ENCODE results near the gene HLA-E.
"Not testable (repeated sequence)": the region's sequence is repeated elsewhere in the genome, so short reads cannot be mapped to it uniquely, and the experiment has no call there.

The HLA-E gene

DNA sequence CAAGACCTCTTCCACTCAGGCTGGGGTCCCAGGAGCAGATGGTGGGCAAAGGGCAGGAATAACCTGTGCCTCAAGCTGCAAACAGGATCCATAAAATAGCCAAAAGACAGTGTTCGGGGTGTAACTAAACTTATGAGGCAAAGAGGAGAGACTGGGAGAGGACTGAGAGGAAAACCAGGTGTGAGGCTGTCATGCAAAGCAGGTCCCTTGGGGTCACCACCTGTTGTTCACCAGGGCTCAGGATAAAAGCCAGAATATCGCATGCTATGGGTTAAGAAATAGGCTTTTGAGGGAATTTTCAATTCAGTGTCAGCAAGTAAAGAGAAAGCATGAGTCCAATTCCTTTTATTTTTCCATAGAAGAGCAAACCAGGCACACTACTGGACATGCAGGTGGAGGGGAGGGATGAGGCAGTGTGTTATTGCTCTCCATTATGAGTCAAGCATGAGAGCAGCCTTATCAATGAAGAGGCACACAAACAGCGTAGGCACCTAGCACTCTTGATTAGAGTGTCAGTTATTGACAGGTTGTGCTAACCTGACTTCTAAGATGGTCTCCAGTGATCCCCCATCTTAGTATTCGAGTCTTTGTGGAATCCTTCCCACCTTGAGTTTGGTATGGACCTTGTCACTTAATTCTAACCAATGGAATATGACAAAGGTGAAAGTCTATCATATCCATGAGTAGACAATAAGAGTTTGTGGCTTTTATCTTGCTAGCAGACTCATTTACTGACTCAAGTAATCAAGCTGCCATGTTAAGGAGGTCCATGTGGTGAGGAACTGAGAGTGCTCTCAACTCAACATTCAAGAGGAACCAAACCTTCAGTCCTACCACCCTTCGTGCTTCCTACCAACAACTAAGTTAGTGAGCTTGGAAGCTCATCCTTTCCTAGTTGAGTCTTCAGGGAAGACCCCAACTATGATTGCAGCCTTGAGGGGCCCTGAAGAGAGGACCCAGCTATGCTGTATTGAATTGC is 18.8 kb downstream of the HLA-E start:
- H3K9me3 Mint-ChIP-seq: no peaks in the 10 kb centered on the region
- peaks cover 36 to 52% of the 10 kb centered on the region in 2 donors for H3K4me1 Mint-ChIP-seq
- H3K36me3 Mint-ChIP-seq: no peaks in the 10 kb centered on the region
- ATAC-seq (replicated peaks) (peak; percentile 90 to 93), DNase-seq (no peak)
- H3K27me3 Mint-ChIP-seq: no peaks in the 10 kb centered on the region
- H3K4me3 Mint-ChIP-seq: peak overlapping the region; percentile 62 to 67
- peak overlapping the region; percentile 92 for H3K27ac Mint-ChIP-seq

DNA sequence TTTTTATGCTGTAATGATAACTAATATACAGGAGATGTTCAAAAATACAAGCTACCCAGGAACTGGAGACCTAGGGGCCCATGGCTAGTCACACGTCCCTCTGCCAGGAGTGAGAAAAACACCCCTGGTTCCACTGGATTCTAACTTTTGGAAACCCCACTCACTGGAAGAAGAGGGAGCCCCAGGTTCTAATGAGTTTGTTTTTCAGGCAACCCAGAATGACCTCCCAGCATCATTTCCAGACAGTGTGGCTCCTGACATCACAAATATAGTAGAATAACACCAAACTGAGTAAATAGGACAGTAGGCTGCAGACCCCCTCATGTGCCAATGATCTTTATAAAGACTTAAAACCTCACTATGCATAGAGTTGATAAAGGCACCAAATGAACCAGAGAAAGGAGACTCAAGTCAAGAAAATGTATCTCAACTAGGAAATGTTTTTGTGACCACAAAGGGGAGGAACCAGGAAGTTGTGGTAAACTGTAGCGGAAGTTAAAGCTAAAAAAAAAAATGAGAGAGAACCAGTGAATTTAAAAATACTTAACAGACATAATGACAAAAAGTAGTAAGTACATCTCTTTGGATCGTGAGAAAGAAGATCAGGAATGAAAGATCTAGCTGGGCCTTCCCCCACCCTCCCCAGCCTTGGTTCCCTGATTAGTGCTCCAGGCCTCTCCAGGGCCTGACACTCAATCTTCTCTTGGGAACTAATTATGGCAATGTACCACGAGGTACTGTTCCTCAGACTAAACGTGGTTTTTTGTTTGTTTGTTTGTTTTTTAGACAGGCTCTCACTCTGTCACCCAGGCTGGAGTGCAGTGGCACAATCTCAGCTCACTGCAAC is 19.8 kb downstream of the HLA-E start:
- peak overlapping the region; percentile 15 to 67 for H3K4me3 Mint-ChIP-seq
- peaks cover 38 to 54% of the 10 kb centered on the region in 2 donors for H3K4me1 Mint-ChIP-seq
- no peak for DNase-seq
- no peaks in the 10 kb centered on the region for H3K9me3 Mint-ChIP-seq
- no peaks in the 10 kb centered on the region for H3K27me3 Mint-ChIP-seq
- H3K36me3 Mint-ChIP-seq: no peaks in the 10 kb centered on the region
- peak overlapping the region; percentile 75 for H3K27ac Mint-ChIP-seq
- peak; percentile 72 to 73 for ATAC-seq (replicated peaks)

- DNase-seq (no peak), ATAC-seq (replicated peaks) (no peak)
- no peaks in the 10 kb centered on the region for H3K36me3 Mint-ChIP-seq
- peaks cover 47 to 69% of the 10 kb centered on the region in 2 donors for H3K4me1 Mint-ChIP-seq
- H3K27ac Mint-ChIP-seq: peak overlapping the region; percentile 31
- H3K4me3 Mint-ChIP-seq: peak overlapping the region in 1 of 2 donors; percentile 33
- no peaks in the 10 kb centered on the region for H3K9me3 Mint-ChIP-seq
- H3K27me3 Mint-ChIP-seq: no peaks in the 10 kb centered on the region
These were observed 21.3 kb downstream of the HLA-E start for GRCh38 chr6:30510419-30511168.

GRCh38 chr6:30511169-30511546 is 21.8 kb downstream of the HLA-E start:
- H3K36me3 Mint-ChIP-seq: no peaks in the 10 kb centered on the region
- no peak for DNase-seq
- ATAC-seq (replicated peaks): no peak
- no peaks in the 10 kb centered on the region for H3K9me3 Mint-ChIP-seq
- peaks cover 49 to 73% of the 10 kb centered on the region in 2 donors for H3K4me1 Mint-ChIP-seq
- peak overlapping the region; percentile 31 for H3K27ac Mint-ChIP-seq
- H3K27me3 Mint-ChIP-seq: no peaks in the 10 kb centered on the region
- H3K4me3 Mint-ChIP-seq: peak overlapping the region in 1 of 2 donors; percentile 33

DNA sequence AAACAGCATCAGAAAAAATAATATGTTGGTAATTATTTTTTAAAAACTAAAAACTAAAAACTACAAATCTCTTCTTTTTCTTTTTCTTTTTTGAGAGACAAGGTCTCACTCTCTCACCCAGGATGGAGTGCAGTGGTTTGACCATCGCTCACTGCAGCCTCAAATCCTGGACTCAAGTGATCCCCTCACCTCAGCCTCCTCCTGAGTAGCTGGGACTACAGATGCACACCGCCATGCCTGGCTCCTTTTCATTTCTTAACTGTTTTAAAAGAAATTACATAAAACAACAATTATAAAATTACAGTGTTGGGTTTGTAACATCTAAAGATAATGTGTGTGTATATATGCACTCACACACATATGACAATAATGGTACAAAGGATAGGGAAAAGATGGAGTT is 24.1 kb downstream of the HLA-E start:
- Mint-ChIP-seq H3K4me1 (peaks cover 41 to 67% of the 10 kb centered on the region in 2 donors), H3K27ac (peak overlapping the region; percentile 37), H3K27me3 (no peaks in the 10 kb centered on the region), H3K4me3 (no peak overlapping the region), H3K36me3 (peaks cover 3% of the 10 kb centered on the region in 2 donors), H3K9me3 (peaks cover 0 to 3% of the 10 kb centered on the region in 2 donors)
- ATAC-seq (replicated peaks) (no peak), DNase-seq (no peak)

- Mint-ChIP-seq H3K9me3 (peaks cover 0 to 3% of the 10 kb centered on the region in 2 donors), H3K27me3 (no peaks in the 10 kb centered on the region), H3K36me3 (peaks cover 6% of the 10 kb centered on the region in 2 donors), H3K4me1 (peaks cover 35 to 72% of the 10 kb centered on the region in 2 donors), H3K27ac (peak overlapping the region; percentile 93), H3K4me3 (peak overlapping the region; percentile 85 to 86)
- DNase-seq: no peak
- ATAC-seq (replicated peaks): no peak
These were observed 25.8 kb downstream of the HLA-E start for GRCh38 chr6:30515106-30515505.

DNA sequence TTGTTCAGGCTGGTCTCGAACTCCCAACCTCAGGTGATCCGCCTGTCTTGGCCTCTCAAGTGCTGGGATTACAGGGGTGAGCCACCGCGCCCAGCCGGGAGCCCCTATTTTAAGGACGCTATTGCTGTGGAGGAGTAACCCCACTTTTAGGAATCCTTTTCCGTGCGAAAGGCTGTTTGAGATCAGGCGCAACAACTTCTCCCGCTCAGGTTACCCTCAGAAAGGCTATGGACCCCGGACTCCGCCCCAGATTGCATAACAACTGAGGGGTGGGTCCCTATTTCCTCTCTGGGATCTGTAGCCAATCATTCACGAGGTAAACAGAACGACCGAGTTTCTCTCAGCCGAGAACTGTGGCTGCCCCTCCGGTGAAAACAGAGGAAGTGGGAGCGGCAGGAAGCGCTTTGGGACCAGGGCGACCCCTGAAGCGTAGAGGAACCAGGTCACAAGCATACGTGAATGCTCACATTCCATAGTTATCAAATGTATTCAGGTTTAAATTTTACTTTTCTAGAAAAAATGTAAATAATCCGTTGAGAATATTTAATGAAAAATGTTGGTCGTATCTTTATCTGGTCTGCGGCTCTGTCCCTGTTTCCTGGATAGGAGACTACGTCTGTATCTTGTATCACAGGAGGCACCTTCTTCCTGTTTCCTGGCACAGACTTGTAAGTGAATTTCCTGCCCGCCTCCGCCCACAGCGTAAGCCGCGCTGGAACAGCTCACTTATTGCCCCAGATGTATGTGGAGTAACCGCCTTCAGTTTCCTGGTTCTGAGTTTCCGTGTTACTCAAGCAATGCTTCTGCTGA is 26.8 kb downstream of the HLA-E start:
- DNase-seq (peak; percentile 91), ATAC-seq (replicated peaks) (peak; percentile 92)
- Mint-ChIP-seq H3K9me3 (peaks cover 0 to 3% of the 10 kb centered on the region in 2 donors), H3K36me3 (peaks cover 6% of the 10 kb centered on the region in 2 donors), H3K4me1 (peaks cover 35 to 75% of the 10 kb centered on the region in 2 donors), H3K27me3 (no peaks in the 10 kb centered on the region), H3K4me3 (peak overlapping the region; percentile 85 to 86), H3K27ac (peak overlapping the region; percentile 95)

DNA sequence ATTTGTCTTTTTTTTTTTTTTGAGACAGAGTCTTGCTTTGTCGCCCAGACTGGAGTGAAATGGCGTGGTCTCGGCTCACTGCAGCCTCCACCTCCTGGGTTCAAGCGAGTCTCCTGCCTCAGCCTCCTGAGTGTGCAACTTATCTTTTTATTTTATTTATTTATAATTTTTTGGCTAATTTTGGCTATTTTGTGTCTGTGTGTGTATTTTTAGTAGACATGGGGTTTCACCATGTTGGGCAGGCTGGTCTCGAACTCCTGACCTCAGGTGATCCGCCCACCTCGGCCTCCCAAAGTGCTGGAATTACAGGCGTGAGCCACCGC is 27.4 kb downstream of the HLA-E start:
- peaks cover 36 to 75% of the 10 kb centered on the region in 2 donors for H3K4me1 Mint-ChIP-seq
- H3K27me3 Mint-ChIP-seq: not testable (repeated sequence)

GRCh38 chr6:30517767-30518504 is 28.6 kb downstream of the HLA-E start:
- Mint-ChIP-seq H3K4me3 (peak overlapping the region in 1 of 2 donors; percentile 30), H3K4me1 (peaks cover 42 to 75% of the 10 kb centered on the region in 2 donors), H3K27ac (peak overlapping the region; percentile 9), H3K36me3 (peaks cover 6 to 10% of the 10 kb centered on the region in 2 donors)
- not testable (repeated sequence) for H3K9me3 Mint-ChIP-seq; DNase-seq; H3K27me3 Mint-ChIP-seq; ATAC-seq (replicated peaks)

More for the DNA sequence above, 27.4 kb downstream of the HLA-E start:
- not testable (repeated sequence) for ATAC-seq (replicated peaks); H3K36me3 Mint-ChIP-seq; H3K9me3 Mint-ChIP-seq; DNase-seq
- peak overlapping the region; percentile 85 to 86 for H3K4me3 Mint-ChIP-seq
- peak overlapping the region; percentile 95 for H3K27ac Mint-ChIP-seq

- peaks cover 49 to 81% of the 10 kb centered on the region in 2 donors for H3K4me1 Mint-ChIP-seq
- H3K36me3 Mint-ChIP-seq: peaks cover 6 to 10% of the 10 kb centered on the region in 2 donors
- not testable (repeated sequence) for DNase-seq; H3K9me3 Mint-ChIP-seq; H3K27me3 Mint-ChIP-seq; H3K4me3 Mint-ChIP-seq; ATAC-seq (replicated peaks)
- peak overlapping the region; percentile 9 for H3K27ac Mint-ChIP-seq
These were observed 29.3 kb downstream of the HLA-E start for GRCh38 chr6:30518505-30519145.

DNA sequence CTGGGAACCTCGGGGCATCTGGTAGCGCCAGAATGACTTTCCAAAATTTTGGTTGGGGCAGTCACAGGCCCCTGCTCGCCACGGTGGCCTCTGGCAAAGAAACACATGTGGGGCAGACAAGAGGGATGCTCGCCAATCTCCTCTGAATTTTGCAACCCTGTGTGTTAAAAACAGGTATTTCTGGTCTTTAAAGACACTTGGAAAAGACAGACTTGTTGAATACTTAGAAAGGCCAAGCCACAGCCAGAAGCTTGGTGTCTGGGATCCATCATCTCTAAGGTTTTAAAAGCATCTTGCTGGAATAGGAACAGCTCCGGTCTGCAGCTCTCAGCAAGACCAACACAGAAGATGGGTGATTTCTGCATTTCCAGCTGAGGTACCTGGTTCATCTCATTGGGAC is 31.2 kb downstream of the HLA-E start:
- H3K27ac Mint-ChIP-seq: peak overlapping the region; percentile 14
- no peaks in the 10 kb centered on the region for H3K27me3 Mint-ChIP-seq
- H3K9me3 Mint-ChIP-seq: peaks cover 5 to 6% of the 10 kb centered on the region in 2 donors
- peaks cover 53 to 84% of the 10 kb centered on the region in 2 donors for H3K4me1 Mint-ChIP-seq
- H3K36me3 Mint-ChIP-seq: peaks cover 10 to 18% of the 10 kb centered on the region in 2 donors
- ATAC-seq (replicated peaks) (no peak), DNase-seq (no peak)
- no peak overlapping the region for H3K4me3 Mint-ChIP-seq

DNA sequence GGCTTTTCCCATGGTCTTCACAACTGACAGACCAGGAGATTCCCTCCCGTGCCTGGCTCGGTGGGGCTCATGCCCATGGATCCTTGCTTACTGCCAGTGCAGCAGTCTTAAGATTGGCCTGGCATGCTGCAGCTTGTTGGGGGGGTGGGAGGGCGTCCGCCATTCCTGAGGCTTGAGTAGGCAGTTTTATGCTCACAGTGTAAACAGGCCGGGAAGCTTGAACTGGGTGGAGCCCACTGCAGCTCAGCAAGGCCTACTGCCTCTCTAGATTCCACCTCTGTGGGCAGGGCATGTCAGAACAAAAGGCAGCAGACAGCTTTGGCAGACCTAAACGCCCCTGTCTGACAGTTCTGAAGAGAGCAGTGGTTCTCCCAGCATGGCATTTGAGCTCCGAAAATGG is 31.8 kb downstream of the HLA-E start:
- H3K27me3 Mint-ChIP-seq; H3K4me3 Mint-ChIP-seq; H3K9me3 Mint-ChIP-seq; ATAC-seq (replicated peaks); DNase-seq: not testable (repeated sequence)
- Mint-ChIP-seq H3K36me3 (peaks cover 10 to 18% of the 10 kb centered on the region in 2 donors), H3K4me1 (peaks cover 54 to 85% of the 10 kb centered on the region in 2 donors), H3K27ac (peak overlapping the region; percentile 37)

Data from stimulated activated naive B cell treated with anti-CD40 and anti-IgM and Interleukin-4, amounts not matched to agents 10 μg/mL and 1 μg/mL and 100 μg/mL, for 72 hours (primary cell).